ENCODE data around the gene UQCC2. TPM values are rescaled to one million over a fixed set of nuclear protein-coding genes. Genes with fewer than 3 reads are reported as not detected.

The UQCC2 gene
- total RNA-seq, 1 donor from 2014 or later = 79.4 TPM

DNA sequence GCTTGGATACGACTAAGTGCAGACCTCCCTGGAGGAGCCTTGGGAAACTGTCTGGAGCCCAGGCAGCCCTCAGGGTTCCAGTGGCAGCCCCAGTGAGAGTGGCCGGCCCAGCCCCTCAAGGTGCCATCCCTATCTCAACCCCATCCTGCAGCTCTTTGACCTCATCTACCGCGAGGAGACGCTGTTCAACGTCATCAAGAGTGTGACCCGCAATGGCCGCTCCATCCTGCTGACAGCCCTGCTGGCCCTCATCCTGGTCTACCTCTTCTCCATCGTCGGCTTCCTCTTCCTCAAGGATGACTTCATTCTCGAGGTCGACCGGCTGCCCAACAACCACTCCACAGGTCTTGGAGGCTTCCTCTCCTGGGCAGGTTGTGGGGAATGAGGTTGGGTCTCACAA is 20.7 kb downstream of the UQCC2 start:
- Mint-ChIP-seq H3K27ac (no peak overlapping the region), H3K4me1 (peaks cover 20% of the 10 kb centered on the region)
- DNase-seq (ENCODE audit: low spot score in 2 of 2, unreplicated experiment in 2 of 2) = no peak

DNA sequence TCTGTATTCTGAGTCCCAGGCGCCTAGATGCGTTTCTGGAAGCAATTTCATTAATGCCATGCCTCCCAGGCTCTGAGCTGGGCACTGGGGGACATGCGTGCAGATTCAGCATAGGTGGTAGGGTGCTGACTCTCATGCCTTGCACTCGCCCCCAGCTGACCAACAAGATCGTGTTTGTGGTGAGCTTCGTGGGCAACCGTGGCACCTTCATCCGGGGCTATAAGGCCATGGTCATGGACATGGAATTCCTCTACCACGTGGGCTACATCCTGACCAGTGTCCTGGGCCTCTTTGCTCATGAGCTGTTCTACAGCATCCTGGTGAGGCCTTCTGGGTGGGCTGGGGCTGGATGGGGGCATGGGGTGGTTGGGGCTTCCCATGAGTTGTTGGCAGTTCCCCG is 21.6 kb downstream of the UQCC2 start:
- H3K36me3 Mint-ChIP-seq = no peaks in the 10 kb centered on the region
- no peak overlapping the region for H3K4me3 Mint-ChIP-seq

More for the DNA sequence above, 20.7 kb downstream of the UQCC2 start:
- H3K9me3 Mint-ChIP-seq = no peaks in the 10 kb centered on the region
- H3K36me3 Mint-ChIP-seq = no peaks in the 10 kb centered on the region
- no peaks in the 10 kb centered on the region for H3K27me3 Mint-ChIP-seq (ENCODE audit: low read depth)
- H3K4me3 Mint-ChIP-seq = no peak overlapping the region
- TF ChIP-seq, protein P1, sequence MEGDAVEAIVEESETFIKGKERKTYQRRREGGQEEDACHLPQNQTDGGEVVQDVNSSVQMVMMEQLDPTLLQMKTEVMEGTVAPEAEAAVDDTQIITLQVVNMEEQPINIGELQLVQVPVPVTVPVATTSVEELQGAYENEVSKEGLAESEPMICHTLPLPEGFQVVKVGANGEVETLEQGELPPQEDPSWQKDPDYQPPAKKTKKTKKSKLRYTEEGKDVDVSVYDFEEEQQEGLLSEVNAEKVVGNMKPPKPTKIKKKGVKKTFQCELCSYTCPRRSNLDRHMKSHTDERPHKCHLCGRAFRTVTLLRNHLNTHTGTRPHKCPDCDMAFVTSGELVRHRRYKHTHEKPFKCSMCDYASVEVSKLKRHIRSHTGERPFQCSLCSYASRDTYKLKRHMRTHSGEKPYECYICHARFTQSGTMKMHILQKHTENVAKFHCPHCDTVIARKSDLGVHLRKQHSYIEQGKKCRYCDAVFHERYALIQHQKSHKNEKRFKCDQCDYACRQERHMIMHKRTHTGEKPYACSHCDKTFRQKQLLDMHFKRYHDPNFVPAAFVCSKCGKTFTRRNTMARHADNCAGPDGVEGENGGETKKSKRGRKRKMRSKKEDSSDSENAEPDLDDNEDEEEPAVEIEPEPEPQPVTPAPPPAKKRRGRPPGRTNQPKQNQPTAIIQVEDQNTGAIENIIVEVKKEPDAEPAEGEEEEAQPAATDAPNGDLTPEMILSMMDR (IDR thresholded peaks at IDR 0.05; ENCODE audit: unreplicated experiment) = no peak

DNA sequence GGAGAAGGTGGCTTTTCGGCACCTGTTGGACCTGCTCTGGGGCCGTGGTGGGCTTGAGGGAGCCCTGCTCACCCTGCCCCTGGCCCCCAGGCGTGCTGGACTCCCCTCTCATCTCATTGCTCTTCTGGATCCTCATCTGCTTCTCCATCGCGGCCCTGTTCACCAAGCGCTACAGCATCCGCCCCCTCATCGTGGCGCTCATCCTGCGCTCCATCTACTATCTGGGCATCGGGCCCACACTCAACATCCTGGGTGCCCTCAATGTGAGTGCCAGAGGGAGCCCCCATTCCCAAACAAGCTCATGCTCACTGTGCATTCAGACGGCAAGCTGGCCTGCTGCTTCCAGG is 22.4 kb downstream of the UQCC2 start:
- Mint-ChIP-seq H3K27ac (no peak overlapping the region), H3K4me1 (peaks cover 16% of the 10 kb centered on the region), H3K27me3 (ENCODE audit: low read depth) (no peaks in the 10 kb centered on the region), H3K4me3 (no peak overlapping the region), H3K36me3 (no peaks in the 10 kb centered on the region), H3K9me3 (no peaks in the 10 kb centered on the region)
- DNase-seq (ENCODE audit: low spot score in 2 of 2, unreplicated experiment in 2 of 2) = no peak
- TF ChIP-seq, protein P1 (IDR thresholded peaks at IDR 0.05; ENCODE audit: unreplicated experiment) = no peak

More for the DNA sequence above, 21.6 kb downstream of the UQCC2 start:
- TF ChIP-seq, protein P1 (IDR thresholded peaks at IDR 0.05; ENCODE audit: unreplicated experiment) = no peak
- no peak for DNase-seq (ENCODE audit: low spot score in 2 of 2, unreplicated experiment in 2 of 2)
- Mint-ChIP-seq H3K9me3 (no peaks in the 10 kb centered on the region), H3K27me3 (ENCODE audit: low read depth) (no peaks in the 10 kb centered on the region), H3K4me1 (peaks cover 20% of the 10 kb centered on the region), H3K27ac (no peak overlapping the region)

DNA sequence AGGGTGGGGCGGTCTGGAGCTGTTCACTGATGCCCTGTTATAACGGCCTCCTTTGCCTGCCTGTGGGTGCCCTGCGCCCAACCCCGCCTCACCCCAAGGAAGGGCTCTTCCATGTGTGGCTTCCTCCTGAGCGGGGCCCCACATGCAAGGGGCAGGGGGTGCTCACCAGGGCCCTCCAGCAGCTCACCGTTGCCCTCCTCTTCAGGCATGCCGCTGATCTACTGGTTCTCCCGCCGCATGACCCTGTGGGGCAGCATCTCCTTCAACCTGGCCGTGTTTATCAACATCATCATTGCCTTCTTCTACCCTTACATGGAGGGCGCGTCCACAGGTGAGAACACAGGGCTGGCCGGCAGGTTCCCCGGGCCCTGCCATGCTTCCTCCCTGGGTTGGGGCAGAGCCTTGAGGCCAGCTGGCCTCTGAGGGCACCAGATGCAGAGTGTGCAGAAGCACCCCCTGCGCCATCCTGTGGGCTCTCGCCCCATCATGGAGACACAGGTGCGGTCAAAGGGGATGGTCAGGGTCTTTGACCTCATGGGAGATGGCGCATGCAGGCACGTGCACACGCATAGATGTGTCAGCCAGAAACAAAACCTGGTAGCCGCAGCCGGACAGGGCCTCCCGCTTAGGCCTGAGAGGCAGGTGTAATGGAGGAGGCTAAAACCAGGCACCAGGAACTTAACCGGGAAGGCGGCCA is 22.9 kb downstream of the UQCC2 start:
- no peaks in the 10 kb centered on the region for H3K9me3 Mint-ChIP-seq
- no peaks in the 10 kb centered on the region for H3K36me3 Mint-ChIP-seq
- no peak for DNase-seq (ENCODE audit: low spot score in 2 of 2, unreplicated experiment in 2 of 2)
- H3K4me3 Mint-ChIP-seq = no peak overlapping the region
- TF ChIP-seq, protein P1 (IDR thresholded peaks at IDR 0.05; ENCODE audit: unreplicated experiment) = no peak
- H3K27ac Mint-ChIP-seq = no peak overlapping the region
- no peaks in the 10 kb centered on the region for H3K27me3 Mint-ChIP-seq (ENCODE audit: low read depth)
- peaks cover 13% of the 10 kb centered on the region for H3K4me1 Mint-ChIP-seq

DNA sequence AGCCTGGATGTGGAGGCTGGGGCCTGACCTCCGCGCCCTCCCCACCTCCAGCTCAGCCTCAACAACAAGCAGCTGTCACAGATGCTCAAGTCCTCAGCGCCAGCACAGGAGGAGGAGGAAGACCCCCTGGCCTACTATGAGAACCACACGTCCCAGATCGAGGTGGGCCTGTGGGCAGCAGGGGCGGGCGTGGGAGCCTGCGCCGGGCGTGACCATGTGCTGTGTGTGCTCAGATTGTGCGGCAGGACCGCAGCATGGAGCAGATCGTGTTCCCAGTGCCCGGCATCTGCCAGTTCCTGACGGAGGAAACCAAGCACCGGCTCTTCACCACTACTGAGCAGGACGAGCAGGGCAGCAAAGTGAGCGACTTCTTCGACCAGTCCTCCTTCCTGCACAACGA is 23.5 kb downstream of the UQCC2 start:
- TF ChIP-seq, protein P1 (IDR thresholded peaks at IDR 0.05; ENCODE audit: unreplicated experiment) = no peak
- no peaks in the 10 kb centered on the region for H3K9me3 Mint-ChIP-seq
- peaks cover 13% of the 10 kb centered on the region for H3K4me1 Mint-ChIP-seq
- H3K27ac Mint-ChIP-seq = no peak overlapping the region
- H3K4me3 Mint-ChIP-seq = no peak overlapping the region
- no peak for DNase-seq (ENCODE audit: low spot score in 2 of 2, unreplicated experiment in 2 of 2)
- H3K36me3 Mint-ChIP-seq = no peaks in the 10 kb centered on the region
- no peaks in the 10 kb centered on the region for H3K27me3 Mint-ChIP-seq (ENCODE audit: low read depth)
